ENCODE measurements around the gene PLXNA2.
A peak's percentile ranks its signal among the peaks of the same experiment; 100 is the strongest.

Gene PLXNA2

DNA sequence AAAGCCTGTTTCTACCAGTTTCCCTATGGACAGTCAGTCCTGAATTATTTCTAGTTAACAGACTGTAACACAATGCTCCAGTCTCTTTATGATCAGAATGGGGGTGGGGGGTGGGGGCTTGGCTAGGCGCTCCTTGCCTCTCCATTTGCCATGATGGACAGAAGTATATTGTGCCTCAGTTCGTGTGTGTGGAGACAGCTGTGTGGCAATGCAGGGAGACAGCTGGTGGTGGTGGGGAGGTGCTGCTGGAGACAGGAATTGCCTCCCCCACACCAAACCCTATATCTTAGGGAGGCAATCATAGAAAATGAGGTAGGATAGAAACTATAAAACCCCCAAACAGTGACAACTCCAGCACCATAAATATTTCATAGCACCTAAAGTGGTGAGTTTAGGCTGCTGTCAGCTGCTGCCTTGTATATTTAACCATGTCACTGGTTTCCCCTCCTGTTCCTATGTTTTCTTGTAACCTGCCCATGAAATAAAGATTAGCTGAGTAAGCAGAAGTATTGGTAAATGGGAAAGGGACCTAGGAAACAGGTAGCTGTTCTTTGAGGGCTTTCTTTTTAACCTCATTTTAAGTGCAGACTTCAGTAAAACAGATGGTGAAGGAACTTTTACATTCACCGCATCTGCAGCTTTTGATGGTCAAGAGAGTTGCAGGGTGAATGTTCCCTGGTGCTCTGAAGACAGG, 3.4 kb downstream of the PLXNA2 start:
- DNase-seq = no peak

DNA sequence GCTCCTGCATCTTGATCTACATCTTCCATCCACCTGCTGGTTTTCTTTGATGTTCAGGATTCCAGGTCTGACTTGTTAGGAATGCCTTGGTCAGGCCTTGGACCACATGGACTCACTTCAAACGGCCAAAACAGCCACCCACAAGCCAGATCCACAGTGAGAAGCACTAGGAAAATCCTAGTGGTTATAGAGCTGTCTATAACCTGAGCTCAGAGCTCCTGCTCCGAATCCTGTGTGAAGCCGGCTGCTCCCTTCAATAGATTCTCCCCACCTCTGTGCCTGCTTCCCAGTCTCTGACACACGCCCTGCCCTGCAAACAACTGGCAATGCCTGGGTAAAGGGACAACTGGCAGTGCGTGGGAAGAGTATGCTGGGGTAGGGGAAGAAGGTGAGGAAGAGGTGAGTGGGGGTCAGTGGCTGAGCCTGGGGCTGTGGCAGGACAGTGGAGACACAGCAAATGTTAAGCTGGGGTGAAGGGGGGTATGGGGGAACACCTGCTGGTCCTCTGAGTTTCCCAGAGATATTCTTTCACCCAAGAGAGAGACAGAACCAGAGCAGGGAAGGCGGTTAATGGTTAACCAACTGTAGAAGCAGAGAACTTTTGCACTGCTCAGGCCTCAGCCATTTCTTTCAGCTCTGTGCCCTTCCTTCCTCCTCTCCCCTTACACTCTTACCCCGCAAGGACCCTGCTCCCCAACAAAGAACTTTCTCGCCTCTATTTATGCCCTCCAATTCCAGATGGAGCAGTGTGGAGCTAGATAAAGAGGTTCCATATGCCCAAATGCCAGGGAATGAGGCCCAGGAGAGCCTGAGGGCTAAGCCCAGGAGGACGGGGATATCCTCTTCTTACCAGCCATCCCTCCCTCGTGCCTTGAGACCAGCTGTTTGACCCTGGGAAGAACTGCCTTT, 4.5 kb downstream of the PLXNA2 start:
- no peak for DNase-seq

GRCh38 chr1:208238710-208239472, 5.3 kb downstream of the PLXNA2 start:
- DNase-seq = peak; percentile 2 to 7

GRCh38 chr1:208237241-208237640, 6.9 kb downstream of the PLXNA2 start:
- no peak for DNase-seq

GRCh38 chr1:208235982-208236761, 8.0 kb downstream of the PLXNA2 start:
- no peak for DNase-seq

DNA sequence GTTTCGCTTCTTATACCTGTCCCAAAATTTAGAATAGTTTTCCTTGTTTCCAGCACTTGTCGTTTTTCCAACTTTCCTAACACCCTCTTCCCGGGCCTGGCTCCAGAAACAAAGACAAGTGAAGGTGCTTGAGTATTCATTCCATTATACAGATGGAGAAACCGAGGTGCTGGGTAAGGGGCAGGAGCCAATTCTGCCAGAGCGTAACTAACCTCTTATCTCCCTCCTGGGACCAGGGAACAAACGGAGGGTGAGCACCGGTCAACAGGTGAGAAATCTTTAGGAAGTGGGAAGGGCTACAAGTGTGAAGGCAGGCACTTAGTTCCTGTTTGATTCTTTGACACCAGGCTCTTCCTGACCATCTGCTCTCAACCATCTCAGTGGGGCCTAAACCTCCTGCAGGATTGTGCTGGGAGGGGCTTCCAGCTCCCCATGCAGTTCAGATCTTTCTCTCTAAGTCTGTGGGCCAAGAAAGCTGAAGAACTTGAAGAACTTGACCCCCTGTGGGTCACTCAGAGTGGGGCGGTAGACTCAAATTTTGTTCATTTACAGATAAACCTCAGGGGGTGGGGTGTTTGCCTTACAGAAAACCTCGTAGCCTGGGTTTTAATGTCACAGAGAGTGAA, 8.7 kb downstream of the PLXNA2 start:
- no peak for DNase-seq

- DNase-seq = no peak
Measured at GRCh38 chr1:208234721-208235120, 9.5 kb downstream of the PLXNA2 start.

DNA sequence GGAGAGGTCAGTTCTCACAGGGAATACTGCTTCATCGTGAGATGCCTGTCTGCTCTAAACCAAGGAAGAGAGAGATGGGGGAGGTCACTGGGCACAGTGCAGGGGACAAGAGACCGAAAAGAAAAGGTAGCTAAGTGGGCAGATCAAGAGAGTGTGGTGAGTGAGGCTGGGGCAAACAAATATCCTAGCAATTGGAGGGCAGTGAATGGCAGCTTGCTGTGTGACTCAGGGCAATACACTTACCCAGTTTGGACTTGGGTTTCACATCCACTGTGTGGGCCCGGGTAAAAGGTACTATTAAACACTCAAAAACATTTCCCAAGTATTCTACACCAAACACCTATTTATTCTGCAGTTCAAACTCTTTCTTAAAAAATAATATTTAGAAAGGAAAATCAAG, 10.2 kb downstream of the PLXNA2 start:
- DNase-seq = no peak

- DNase-seq = no peak
Measured at GRCh38 chr1:208233546-208233945, 10.6 kb downstream of the PLXNA2 start.

DNA sequence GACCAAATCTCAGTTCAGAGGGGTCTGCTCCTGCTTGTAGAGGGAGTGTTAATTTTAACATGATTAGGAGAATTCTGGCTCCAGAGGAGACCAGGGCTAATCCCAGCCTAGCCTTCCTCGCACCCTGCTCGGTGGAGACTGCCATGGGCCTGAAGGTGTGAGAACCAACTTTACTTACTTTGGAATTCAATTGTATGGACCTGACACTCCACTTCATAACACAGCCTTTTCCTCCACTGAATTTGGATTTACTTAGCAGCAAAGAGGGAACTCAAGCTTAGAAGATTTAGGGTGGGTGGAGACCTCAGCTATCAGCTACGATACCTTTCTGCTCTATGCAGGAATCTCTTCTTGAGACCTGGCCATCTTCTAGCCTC, 11.5 kb downstream of the PLXNA2 start:
- no peak for DNase-seq

DNA sequence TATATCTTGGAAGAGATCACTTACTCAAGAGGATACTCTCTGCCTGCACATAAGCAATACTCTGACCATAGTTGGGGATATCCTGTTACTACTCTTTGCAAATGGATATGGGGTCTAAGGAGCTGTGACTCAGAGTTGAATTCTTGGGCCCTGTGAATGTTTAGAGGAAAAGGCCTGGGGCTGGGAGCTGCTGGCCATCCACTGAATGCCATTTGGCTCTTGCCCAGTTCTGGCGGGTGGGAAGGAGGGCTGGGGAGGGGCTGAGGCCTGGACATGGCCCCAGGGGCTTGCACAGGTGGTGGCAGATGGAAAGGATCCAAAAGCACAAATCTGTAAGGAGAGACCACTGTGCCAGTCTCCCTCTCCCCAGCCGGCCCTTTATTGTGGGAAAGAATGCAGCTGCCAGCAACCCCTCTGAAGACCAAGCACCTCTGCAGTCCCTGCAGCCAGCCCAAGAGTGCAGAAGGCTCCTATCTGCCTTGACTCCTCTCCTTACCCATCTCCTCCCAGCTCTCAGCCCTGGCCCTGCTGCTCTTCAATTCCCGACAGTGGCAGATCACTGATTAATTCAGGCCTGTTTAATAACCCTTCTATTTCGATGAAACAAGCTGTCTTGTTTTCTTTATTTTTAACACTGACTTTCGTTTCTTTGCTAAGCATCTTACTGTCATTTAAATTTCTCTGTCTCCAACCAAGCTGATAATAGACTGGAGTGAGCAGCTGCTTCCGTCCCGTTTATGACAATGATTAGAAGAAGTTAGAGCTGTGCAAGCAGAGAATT, 12.1 kb downstream of the PLXNA2 start:
- DNase-seq = no peak

- DNase-seq = no peak
Measured at GRCh38 chr1:208230668-208231529, 13.3 kb downstream of the PLXNA2 start.

GRCh38 chr1:208228550-208228949, 15.6 kb downstream of the PLXNA2 start:
- no peak for DNase-seq

GRCh38 chr1:208228026-208228425, 16.2 kb downstream of the PLXNA2 start:
- DNase-seq = no peak

DNA sequence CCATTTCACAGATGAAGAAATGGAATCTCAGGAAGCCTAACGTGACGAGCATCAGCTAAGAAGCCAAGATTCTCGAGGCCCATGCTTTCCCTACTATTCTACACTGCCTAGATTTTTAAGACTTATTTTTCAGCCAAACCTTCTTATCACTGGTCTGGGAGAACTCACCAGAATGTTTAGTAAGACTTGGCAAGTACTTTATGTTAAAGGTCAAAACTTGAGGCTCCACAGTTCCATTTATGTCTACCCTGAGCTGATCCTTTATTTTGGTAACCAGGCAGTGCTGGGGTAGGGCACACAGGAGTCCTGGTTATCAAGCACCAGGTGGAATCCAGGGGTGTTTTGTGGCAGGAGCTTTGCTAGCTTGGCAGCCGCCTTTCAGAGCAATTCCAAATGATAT, 16.8 kb downstream of the PLXNA2 start:
- no peak for DNase-seq

DNA sequence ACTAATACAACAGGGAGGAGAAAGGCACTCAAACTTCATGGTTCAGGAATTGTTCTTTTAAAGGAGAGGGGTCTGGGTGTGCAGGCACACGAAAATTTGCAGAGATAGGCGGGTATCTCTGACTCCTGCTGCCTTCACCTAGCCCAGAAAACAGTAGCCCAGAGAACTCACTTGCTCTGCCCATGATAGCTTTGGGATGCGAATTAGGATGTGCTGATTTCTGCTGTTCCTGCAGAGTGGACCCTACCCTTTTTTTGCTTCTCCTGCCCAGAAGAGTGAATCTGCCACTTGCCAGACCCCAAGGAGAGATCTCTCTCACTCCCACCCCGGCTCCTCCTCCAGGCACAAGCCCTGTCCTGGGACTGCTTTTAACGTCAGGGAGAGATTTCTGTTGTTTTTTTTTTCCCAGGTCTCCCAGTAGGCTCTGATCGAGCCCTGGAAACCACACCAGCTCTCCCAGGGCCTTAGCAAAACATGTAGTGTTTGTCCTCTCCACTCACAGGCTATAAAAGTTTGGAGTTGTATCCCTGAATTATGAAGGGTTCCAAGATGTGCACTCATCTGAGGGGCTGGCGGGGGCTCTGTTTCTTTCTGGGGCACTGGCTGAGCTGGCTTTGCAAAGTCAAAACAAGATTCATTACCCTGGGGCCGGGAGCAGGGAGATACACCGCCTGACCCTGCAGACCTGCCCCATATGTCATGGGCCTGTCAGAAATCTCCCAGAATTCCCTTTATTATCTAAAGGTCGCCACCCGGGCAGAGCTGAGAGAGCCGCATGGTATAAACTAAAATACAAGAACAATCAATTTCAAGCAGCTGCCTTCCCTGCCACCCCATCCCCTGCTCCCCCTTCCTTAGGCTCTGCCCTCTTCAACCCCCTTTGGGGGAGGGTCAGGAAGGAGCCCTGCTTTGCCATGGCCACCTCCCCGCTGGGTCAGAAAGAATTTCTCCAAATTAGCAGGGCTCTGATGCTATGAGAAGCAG, 17.9 kb downstream of the PLXNA2 start:
- DNase-seq = no peak

DNA sequence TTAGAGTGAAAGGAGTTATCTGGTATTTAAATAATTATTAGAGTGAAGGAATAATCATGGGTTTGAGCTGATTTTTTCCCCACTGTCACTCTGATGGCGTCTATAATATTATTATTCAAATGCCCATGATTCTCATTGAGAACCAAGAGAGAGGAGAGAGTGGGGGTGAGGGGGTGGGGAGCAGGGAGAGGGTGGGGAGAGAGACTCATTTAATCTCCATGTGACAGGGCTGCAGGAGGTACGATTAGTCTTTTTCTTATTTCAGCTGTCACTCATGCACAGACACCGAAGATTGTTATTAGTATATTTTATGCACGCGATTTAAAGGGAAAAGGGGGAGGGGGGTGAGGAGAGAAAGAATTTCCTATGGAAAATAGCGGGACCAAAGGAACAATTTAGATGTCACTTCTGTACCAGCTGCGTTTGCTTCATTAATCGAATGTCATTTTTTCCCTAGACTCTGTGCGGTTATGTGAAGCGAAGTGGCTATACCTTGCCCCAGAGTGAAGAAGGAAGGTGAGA, 19.9 kb downstream of the PLXNA2 start:
- no peak for DNase-seq

DNA sequence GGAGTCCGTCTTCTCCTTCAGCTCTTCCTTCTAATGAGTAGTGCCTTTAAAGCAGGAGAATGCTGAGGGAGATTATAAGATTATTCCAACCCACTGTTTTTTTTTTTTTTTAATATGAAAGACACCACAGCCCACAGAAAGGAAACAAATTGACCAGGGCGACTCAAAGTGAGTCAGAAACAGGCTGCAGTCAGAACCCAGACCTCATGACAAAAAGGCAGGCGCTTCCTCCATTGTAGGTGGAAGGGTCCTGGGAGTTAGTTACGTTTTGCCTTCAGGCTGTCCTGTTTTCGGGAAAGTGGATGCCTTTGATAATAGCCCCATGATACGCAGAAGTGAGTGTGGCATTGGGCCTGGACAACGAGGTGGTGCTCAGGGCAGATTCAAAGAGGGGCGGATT, 21.0 kb downstream of the PLXNA2 start:
- no peak for DNase-seq
